ENCODE results near the gene ANAPC2. TPM values are rescaled to one million over a fixed set of nuclear protein-coding genes. Genes with fewer than 3 reads are reported as not detected.

ANAPC2 gene
- total RNA-seq, 1 experiment from 2014 or later: 46.0 TPM

- CTCF ChIA-PET: no interaction called here
- POLR2A ChIA-PET: no interaction called here
These were observed 27.0 kb upstream of the ANAPC2 start for GRCh38 chr9:137215196-137215986.

GRCh38 chr9:137214620-137215019 lies 26.3 kb upstream of the ANAPC2 start:
- DNase-seq (ENCODE audit: low read depth, low spot score) (no peak), ATAC-seq (no peak)
- Histone ChIP-seq H3K4me3 (ENCODE audit: low read depth in 2 of 2, low read length in 2 of 2) (no peak overlapping the region), H3K4me1 (ENCODE audit: control insufficient read depth, insufficient read depth, low read length) (peaks cover 18% of the 10 kb centered on the region), H3K27ac (ENCODE audit: low read length) (no peak overlapping the region), H3K27me3 (ENCODE audit: control insufficient read depth, insufficient read depth, low read length) (no peaks in the 10 kb centered on the region), H3K36me3 (ENCODE audit: control insufficient read depth, insufficient read depth, low read length) (no peaks in the 10 kb centered on the region), H3K9me3 (ENCODE audit: control insufficient read depth, insufficient read depth, low read depth, low read length) (no peaks in the 10 kb centered on the region)
- intact Hi-C loops (cut with micrococcal nuclease; ENCODE audit: unreplicated experiment) (no loop called here), in situ Hi-C loops (cut with HindIII; ENCODE audit: low pct_unique_long_range_greater_than_20kb, low sequenced_read_pairs) (no loop called here)
- BruUV-seq (replicated peaks): no TSS peak
- TF ChIP-seq SIN3A (IDR thresholded peaks at IDR 0.05; ENCODE audit: borderline replicate concordance, insufficient read depth, low read depth, low read length): no peak
- no peak for TF ChIP-seq POLR2AphosphoS5 (IDR thresholded peaks at IDR 0.05; ENCODE audit: low read depth, low read length)
- no peak for TF ChIP-seq TCF7L2 (IDR thresholded peaks at IDR 0.05; ENCODE audit: low read depth, low read length)
- TF ChIP-seq CTCF (IDR thresholded peaks at IDR 0.05): no peak
- no peak for TF ChIP-seq REST (IDR thresholded peaks at IDR 0.05; ENCODE audit: insufficient read depth in 1 of 2, low read depth in 2 of 2, low read length in 1 of 2)
- CTCF ChIA-PET: interaction anchor here (1.3 kb wide), 1 partner anchor 13 kb away, joined by 6 read pairs; the partner anchor contains the start of gene RNF224
- POLR2A ChIA-PET: no interaction called here

More at GRCh38 chr9:137215196-137215986, 27.0 kb upstream of the ANAPC2 start:
- BruUV-seq (replicated peaks): no TSS peak
- TF ChIP-seq SIN3A (IDR thresholded peaks at IDR 0.05; ENCODE audit: borderline replicate concordance, insufficient read depth, low read depth, low read length) (no peak), POLR2AphosphoS5 (IDR thresholded peaks at IDR 0.05; ENCODE audit: low read depth, low read length) (no peak), TCF7L2 (IDR thresholded peaks at IDR 0.05; ENCODE audit: low read depth, low read length) (no peak), CTCF (IDR thresholded peaks at IDR 0.05) (no peak), REST (IDR thresholded peaks at IDR 0.05; ENCODE audit: insufficient read depth in 1 of 2, low read depth in 2 of 2, low read length in 1 of 2) (no peak)
- Histone ChIP-seq H3K27ac (ENCODE audit: low read length) (no peak overlapping the region), H3K36me3 (ENCODE audit: control insufficient read depth, insufficient read depth, low read length) (no peaks in the 10 kb centered on the region), H3K4me1 (ENCODE audit: control insufficient read depth, insufficient read depth, low read length) (peaks cover 25% of the 10 kb centered on the region), H3K27me3 (ENCODE audit: control insufficient read depth, insufficient read depth, low read length) (no peaks in the 10 kb centered on the region), H3K4me3 (ENCODE audit: low read depth in 2 of 2, low read length in 2 of 2) (no peak overlapping the region), H3K9me3 (ENCODE audit: control insufficient read depth, insufficient read depth, low read depth, low read length) (no peaks in the 10 kb centered on the region)
- no peak for DNase-seq (ENCODE audit: low read depth, low spot score)
- ATAC-seq: no peak
- in situ Hi-C loops (cut with HindIII; ENCODE audit: low pct_unique_long_range_greater_than_20kb, low sequenced_read_pairs) (no loop called here), intact Hi-C loops (cut with micrococcal nuclease; ENCODE audit: unreplicated experiment) (no loop called here)

Measured in Panc1 (cell line).